Measurements from ENCODE around the gene CREB5.
A peak's percentile ranks its signal among the peaks of the same experiment; 100 is the strongest.

DNA sequence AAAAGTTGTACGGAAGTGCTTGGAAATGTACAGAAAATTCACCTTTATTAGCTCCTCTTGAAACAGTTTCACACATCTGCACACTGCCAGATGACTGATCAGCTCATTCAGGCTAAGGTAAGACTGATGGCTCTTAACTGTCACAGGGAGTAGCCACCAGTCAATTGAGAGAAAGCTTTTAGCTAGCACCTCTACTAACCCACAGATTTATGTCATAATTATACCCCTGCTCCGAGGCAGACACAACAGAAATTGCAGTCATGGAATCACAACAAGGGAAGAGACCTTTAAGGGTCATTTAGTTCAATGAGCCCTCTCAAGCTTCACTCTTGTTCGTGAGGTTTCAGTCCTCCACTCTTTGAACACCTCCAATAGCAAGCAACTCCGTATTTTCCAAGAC, 310.4 kb downstream of the CREB5 start:
- TF ChIP-seq, protein P1, sequence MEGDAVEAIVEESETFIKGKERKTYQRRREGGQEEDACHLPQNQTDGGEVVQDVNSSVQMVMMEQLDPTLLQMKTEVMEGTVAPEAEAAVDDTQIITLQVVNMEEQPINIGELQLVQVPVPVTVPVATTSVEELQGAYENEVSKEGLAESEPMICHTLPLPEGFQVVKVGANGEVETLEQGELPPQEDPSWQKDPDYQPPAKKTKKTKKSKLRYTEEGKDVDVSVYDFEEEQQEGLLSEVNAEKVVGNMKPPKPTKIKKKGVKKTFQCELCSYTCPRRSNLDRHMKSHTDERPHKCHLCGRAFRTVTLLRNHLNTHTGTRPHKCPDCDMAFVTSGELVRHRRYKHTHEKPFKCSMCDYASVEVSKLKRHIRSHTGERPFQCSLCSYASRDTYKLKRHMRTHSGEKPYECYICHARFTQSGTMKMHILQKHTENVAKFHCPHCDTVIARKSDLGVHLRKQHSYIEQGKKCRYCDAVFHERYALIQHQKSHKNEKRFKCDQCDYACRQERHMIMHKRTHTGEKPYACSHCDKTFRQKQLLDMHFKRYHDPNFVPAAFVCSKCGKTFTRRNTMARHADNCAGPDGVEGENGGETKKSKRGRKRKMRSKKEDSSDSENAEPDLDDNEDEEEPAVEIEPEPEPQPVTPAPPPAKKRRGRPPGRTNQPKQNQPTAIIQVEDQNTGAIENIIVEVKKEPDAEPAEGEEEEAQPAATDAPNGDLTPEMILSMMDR (IDR thresholded peaks at IDR 0.05; ENCODE audit: poor library complexity, severe bottlenecking), result no peak
- TF ChIP-seq TAF1 (IDR thresholded peaks at IDR 0.05; ENCODE audit: low read depth) (no peak), EP300 (conservative IDR thresholded peaks at IDR 0.05; ENCODE audit: poor library complexity, severe bottlenecking) (peak; percentile 26), EZH2 (IDR thresholded peaks at IDR 0.05; ENCODE audit: borderline replicate concordance, insufficient read depth, low read length, poor library complexity, severe bottlenecking) (no peak), POLR2AphosphoS5 (IDR thresholded peaks at IDR 0.05) (peak; percentile 96), RAD21 (conservative IDR thresholded peaks at IDR 0.05) (peak; percentile 11), MXI1 (conservative IDR thresholded peaks at IDR 0.05; ENCODE audit: poor library complexity, severe bottlenecking) (no peak)
- TF ChIP-seq, protein P2, sequence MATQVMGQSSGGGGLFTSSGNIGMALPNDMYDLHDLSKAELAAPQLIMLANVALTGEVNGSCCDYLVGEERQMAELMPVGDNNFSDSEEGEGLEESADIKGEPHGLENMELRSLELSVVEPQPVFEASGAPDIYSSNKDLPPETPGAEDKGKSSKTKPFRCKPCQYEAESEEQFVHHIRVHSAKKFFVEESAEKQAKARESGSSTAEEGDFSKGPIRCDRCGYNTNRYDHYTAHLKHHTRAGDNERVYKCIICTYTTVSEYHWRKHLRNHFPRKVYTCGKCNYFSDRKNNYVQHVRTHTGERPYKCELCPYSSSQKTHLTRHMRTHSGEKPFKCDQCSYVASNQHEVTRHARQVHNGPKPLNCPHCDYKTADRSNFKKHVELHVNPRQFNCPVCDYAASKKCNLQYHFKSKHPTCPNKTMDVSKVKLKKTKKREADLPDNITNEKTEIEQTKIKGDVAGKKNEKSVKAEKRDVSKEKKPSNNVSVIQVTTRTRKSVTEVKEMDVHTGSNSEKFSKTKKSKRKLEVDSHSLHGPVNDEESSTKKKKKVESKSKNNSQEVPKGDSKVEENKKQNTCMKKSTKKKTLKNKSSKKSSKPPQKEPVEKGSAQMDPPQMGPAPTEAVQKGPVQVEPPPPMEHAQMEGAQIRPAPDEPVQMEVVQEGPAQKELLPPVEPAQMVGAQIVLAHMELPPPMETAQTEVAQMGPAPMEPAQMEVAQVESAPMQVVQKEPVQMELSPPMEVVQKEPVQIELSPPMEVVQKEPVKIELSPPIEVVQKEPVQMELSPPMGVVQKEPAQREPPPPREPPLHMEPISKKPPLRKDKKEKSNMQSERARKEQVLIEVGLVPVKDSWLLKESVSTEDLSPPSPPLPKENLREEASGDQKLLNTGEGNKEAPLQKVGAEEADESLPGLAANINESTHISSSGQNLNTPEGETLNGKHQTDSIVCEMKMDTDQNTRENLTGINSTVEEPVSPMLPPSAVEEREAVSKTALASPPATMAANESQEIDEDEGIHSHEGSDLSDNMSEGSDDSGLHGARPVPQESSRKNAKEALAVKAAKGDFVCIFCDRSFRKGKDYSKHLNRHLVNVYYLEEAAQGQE (IDR thresholded peaks at IDR 0.05; ENCODE audit: borderline replicate concordance), result no peak
